ENCODE data around the gene PLPP7.
A peak's percentile ranks its signal among the peaks of the same experiment; 100 is the strongest.

The PLPP7 gene

DNA sequence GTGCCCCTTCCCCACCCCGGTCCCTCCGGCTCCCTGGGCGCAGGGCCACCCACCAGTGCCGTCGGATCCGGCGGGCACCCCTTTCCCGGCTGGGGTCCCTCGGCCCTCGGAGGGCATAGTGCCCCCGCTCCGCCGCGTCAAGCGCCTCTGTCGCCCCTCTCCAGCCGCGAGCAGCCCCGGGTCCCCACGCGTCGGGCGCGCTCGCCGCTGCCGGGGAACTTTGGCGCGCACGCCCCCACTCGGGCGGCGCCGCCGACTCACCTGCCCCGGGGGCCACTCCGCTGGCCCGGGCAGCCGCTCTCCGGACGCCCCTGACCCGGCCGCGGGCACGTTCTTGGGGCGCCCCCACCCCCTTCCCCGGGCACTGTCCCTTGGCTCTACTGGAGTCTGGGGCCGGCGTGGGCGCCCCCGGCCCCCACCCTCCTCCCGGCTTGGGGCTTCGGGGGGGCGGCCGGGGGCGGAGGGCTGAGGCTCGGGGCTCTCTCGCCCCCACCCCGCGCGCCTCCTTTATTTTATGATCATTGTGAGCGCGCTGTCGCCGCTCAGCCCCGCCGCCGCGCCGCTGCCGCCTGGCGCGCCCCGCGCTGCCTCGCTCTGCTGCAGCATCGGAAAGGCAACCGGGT is 12.1 kb upstream of the PLPP7 start:
- Histone ChIP-seq H3K9me3 (replicated peaks in 1 of 11) (no peaks in the 10 kb centered on the region), H4K20me1 (peaks cover 0 to 14% (median 0%) of the 10 kb centered on the region in 11 experiments; a peak in 5 of 22 replicates), H3K36me3 (peaks cover 0 to 33% (median 0%) of the 10 kb centered on the region in 11 experiments; a peak in 6 of 22 replicates), H3K4me2 (peak overlapping the region; percentile 89 to 100 (median 98)), H3K4me3 (peak overlapping the region; percentile 65 to 86 (median 76)), H3K27ac (peak overlapping the region; percentile 42 to 82 (median 77); a peak in 20 of 22 replicates), H3K4me1 (peaks cover 46 to 69% (median 62%) of the 10 kb centered on the region in 10 experiments), H3K27me3 (peaks cover 21 to 90% (median 80%) of the 10 kb centered on the region in 11 experiments), H3K9ac (peak overlapping the region; percentile 75 to 90 (median 82))
- TF ChIP-seq Cebpa-rat (IDR thresholded peaks at IDR 0.05): no peak

DNA sequence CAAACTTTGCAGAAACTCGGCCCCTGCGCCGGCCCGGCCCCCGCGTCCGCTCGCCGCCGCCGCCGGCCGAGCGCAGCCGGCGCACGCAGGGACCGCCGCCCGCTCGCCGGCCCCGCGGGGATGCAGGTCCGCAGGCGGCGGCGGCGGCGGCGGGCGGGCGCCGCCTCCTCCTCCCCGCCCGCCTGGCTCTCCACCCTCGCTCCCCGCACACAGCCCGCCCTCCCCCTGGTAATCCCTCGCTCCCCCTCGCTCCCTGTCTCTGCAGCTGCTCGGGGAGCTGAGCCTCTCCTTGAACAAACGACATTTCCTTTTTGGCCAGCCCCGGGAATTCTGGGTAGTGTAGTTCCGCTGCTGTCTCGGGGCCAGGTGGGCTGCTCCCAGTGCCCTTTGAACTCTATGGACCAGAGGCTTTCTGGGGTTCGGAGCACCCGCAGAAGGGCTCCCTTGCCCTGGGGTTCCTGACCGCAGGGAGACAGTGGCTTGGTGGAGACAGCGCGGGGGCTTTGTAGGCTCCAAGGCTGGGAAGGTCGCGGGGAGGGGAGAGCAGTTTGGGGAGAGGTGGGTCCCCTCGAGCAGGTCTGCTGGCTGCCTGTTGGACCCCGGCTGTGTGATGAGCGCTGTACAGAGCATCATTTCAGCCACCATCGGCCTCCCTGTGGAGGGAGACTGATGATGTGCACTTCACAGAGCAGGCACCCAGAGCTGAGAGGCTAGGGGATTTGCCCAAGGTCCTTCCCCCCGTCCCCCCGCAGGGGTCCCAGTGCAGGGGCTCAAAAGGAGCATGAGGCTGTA is 11.4 kb upstream of the PLPP7 start:
- peak overlapping the region; percentile 89 to 100 (median 98) for H3K4me2 ChIP-seq

DNA sequence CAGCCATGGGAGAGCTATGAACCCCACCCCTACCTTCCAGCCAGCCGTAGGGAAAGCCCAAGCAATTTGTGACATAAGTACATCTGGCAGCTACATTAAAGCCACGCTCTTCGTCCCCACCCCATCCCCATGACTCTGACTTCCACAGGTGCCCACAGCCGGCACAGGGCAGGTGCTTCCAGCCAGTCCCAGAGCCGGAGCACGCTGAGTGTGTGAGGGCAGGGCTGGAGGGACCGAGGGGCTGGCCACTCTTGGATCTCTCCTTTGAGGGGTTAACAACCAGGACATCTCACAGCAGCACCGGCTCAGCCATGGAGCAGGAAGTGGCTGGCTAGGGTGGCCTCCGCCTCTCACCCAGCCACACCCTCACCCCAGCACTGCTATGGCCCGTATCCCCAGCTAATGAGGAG is 10.8 kb upstream of the PLPP7 start:
- Histone ChIP-seq H3K9ac (peak overlapping the region in 7 of 11 experiments; percentile 2 to 85 (median 23); a peak in 4 of 22 replicates), H3K4me1 (peaks cover 36 to 63% (median 56%) of the 10 kb centered on the region in 10 experiments), H3K4me2 (peak overlapping the region; percentile 89 to 100 (median 98)), H3K27me3 (peaks cover 34 to 90% (median 80%) of the 10 kb centered on the region in 11 experiments), H3K9me3 (replicated peaks in 1 of 11) (no peaks in the 10 kb centered on the region), H3K4me3 (peak overlapping the region in 3 of 10 experiments; percentile 84 to 86 (median 85); a peak in 5 of 20 replicates), H3K36me3 (peaks cover 0 to 21% (median 0%) of the 10 kb centered on the region in 11 experiments; a peak in 4 of 22 replicates), H3K27ac (peak overlapping the region in 8 of 11 experiments; percentile 7 to 60 (median 36); a peak in 14 of 22 replicates), H4K20me1 (peaks cover 0 to 14% (median 0%) of the 10 kb centered on the region in 11 experiments; a peak in 5 of 22 replicates)
- TF ChIP-seq Cebpa-rat (IDR thresholded peaks at IDR 0.05): no peak

More for the DNA sequence above, 11.4 kb upstream of the PLPP7 start:
- peak overlapping the region; percentile 75 to 90 (median 82) for H3K9ac ChIP-seq
- H4K20me1 ChIP-seq: peaks cover 0 to 14% (median 0%) of the 10 kb centered on the region in 11 experiments; a peak in 5 of 22 replicates
- no peaks in the 10 kb centered on the region for H3K9me3 ChIP-seq (replicated peaks in 1 of 11)
- peaks cover 0 to 26% (median 0%) of the 10 kb centered on the region in 11 experiments; a peak in 5 of 22 replicates for H3K36me3 ChIP-seq
- no peak for TF ChIP-seq Cebpa-rat (IDR thresholded peaks at IDR 0.05)
- peaks cover 28 to 90% (median 80%) of the 10 kb centered on the region in 11 experiments for H3K27me3 ChIP-seq
- H3K4me1 ChIP-seq: peaks cover 42 to 69% (median 62%) of the 10 kb centered on the region in 10 experiments
- peak overlapping the region; percentile 65 to 86 (median 76) for H3K4me3 ChIP-seq
- H3K27ac ChIP-seq: peak overlapping the region; percentile 7 to 82 (median 77); a peak in 18 of 22 replicates

DNA sequence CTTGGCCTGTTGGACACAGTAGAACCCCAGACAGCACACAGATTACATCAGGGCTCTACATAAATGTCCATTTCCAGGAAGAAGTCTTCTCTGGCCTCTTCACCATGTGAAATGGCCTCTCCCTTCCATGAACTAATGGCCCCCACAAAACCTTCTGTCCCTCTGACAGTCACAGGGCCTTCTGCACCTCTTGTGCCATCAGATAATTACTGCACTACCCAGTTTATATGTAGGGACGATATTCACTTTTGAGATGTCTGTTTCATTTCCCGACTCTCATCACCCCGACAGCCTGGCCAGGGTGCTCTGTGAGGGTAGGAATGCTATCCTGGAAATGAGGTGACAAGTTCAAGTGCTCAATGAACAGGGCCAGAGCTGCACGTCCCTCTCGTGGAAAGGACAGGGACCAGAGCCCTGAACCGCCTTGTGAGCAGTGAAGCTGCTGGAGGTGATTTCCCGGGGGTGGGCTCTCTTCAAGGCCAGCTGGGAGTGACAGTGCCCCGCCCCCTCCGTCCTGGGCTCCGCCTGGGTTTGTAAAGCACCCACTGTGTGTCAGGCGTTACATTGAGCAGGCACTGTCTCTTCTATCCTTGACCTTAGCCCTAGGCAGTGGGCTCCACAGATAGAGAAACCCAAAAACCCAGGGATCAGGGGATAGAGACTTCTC is 10.2 kb upstream of the PLPP7 start:
- no peak overlapping the region for H3K4me3 ChIP-seq
- H3K27me3 ChIP-seq: peaks cover 37 to 90% (median 80%) of the 10 kb centered on the region in 11 experiments
- peaks cover 31 to 57% (median 50%) of the 10 kb centered on the region in 10 experiments for H3K4me1 ChIP-seq
- peaks cover 0 to 15% (median 0%) of the 10 kb centered on the region in 11 experiments; a peak in 4 of 22 replicates for H3K36me3 ChIP-seq
- no peaks in the 10 kb centered on the region for H3K9me3 ChIP-seq (replicated peaks in 1 of 11)
- peaks cover 0 to 14% (median 0%) of the 10 kb centered on the region in 11 experiments; a peak in 5 of 22 replicates for H4K20me1 ChIP-seq
- peak overlapping the region in 6 of 11 experiments; percentile 25 to 60 (median 41); a peak in 10 of 22 replicates for H3K27ac ChIP-seq
- TF ChIP-seq Cebpa-rat (IDR thresholded peaks at IDR 0.05): no peak
- peak overlapping the region; percentile 89 to 100 (median 98) for H3K4me2 ChIP-seq
- peak overlapping the region in 2 of 11 experiments; percentile 23 to 81; a peak in 1 of 22 replicates for H3K9ac ChIP-seq

DNA sequence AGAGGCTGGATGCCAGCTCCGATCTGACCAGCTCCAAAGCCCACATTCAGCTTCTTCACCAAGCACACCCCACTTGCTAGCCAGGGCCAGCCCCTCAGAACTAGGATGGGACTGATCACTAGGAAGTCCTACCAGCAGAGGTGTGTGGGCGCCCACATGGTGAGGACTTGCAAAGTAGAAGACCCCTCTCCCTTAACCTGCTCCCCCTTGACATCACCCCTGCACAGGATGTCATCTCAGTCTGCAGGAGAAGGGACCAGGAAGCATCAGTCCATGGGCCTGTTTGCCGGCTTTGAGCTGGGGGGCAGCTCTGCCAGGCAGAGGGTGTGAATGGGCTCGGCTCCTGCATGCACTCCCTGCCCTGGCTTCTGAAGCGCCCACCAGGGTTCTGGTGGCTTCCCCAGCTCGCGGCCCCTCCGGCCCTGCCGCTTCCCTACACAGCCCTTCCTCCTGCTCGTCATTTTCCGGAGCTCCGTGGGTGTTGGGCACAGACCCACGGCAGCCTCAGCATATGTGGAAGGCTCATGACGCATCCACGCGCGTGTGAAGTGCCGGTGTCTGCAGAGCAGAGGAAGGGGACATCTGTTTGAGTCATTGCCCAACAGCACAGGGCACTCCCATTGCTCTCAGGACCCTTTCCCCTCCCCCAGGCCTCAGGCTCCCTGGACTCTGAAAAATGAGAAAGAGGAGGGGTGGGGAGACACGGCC is 9.5 kb upstream of the PLPP7 start:
- Histone ChIP-seq H4K20me1 (peaks cover 0 to 9% (median 0%) of the 10 kb centered on the region in 11 experiments; a peak in 5 of 22 replicates), H3K36me3 (peaks cover 0 to 9% (median 0%) of the 10 kb centered on the region in 11 experiments; a peak in 3 of 22 replicates), H3K9ac (no peak overlapping the region), H3K9me3 (replicated peaks in 1 of 11) (no peaks in the 10 kb centered on the region), H3K4me3 (no peak overlapping the region), H3K4me2 (peak overlapping the region in 5 of 11 experiments; percentile 89 to 100 (median 95); a peak in 9 of 22 replicates), H3K27me3 (peaks cover 37 to 84% (median 79%) of the 10 kb centered on the region in 11 experiments), H3K27ac (no peak overlapping the region), H3K4me1 (peaks cover 31 to 50% (median 43%) of the 10 kb centered on the region in 10 experiments)
- no peak for TF ChIP-seq Cebpa-rat (IDR thresholded peaks at IDR 0.05)

DNA sequence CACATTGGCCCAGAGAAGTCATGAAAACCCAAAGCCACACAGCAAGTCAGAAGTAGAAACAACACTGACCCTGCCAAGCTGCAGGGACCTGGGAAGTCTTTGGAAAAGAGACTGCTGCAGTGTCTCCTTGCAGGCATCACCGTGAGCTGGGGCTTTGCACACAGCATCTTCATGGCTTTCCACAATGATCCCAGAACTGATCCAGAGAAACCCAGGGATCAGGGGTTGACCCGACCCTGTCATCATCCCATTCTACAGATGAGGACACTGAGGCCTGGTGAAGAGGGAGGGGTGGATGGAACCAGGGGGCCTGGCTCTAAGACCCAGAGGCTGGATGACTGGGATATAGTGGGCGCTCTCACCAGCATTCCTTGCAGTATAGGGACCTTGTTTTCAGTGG is 8.9 kb upstream of the PLPP7 start:
- H3K9me3 ChIP-seq (replicated peaks in 1 of 11): no peaks in the 10 kb centered on the region
- no peak overlapping the region for H3K9ac ChIP-seq
- H4K20me1 ChIP-seq: peaks cover 0 to 2% (median 0%) of the 10 kb centered on the region in 11 experiments; a peak in 3 of 22 replicates
- H3K36me3 ChIP-seq: peaks cover 0 to 3% (median 0%) of the 10 kb centered on the region in 11 experiments; a peak in 1 of 22 replicates
- H3K27ac ChIP-seq: no peak overlapping the region
- TF ChIP-seq Cebpa-rat (IDR thresholded peaks at IDR 0.05): no peak
- peak overlapping the region in 5 of 11 experiments; percentile 89 to 100 (median 95); a peak in 6 of 22 replicates for H3K4me2 ChIP-seq
- H3K27me3 ChIP-seq: peaks cover 37 to 79% (median 72%) of the 10 kb centered on the region in 11 experiments
- peaks cover 29 to 46% (median 37%) of the 10 kb centered on the region in 10 experiments for H3K4me1 ChIP-seq
- no peak overlapping the region for H3K4me3 ChIP-seq

DNA sequence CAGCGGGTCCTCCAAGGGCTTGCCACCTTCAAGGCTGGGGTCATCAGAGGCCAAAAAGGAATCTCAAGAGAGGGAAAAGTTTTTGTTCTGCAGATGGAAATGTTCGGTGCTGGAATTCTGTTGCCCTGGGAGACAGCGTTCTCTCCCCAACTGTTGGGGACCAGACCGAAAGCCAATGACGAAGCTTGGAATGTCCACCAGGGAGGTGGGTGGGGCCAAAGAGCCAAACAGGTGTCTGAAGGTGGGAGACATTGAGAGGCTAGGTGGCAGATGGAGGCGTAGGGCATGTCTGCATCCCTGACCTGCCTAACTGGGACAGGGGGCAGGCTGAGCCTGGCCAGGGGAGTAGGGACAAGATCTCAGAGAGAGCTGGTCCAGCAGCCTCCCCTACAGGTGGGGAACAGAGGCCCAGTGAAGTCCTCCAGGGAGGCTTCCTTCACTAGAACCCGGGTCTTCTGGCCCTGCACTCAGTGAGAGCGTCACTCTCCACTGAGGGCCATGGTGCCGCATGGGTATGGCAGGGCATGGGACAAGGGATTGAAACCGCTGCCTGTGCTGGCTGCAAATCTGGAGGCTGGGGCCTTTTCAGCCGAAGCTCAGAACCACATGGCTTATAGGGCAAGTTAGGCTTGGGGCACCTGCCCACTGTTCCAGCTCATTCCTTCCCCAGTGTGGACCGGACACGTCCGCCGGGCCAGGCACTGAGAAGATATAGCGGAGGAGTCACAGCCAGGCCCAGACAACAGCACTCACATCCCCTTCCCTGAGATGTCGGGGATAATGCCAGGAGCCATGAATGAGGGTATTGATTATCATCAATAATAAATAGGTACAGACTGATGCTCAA is 8.2 kb upstream of the PLPP7 start:
- Histone ChIP-seq H3K27ac (no peak overlapping the region), H3K4me1 (peaks cover 22 to 41% (median 32%) of the 10 kb centered on the region in 10 experiments), H3K36me3 (no peaks in the 10 kb centered on the region), H3K9ac (no peak overlapping the region), H3K27me3 (peaks cover 37 to 72% (median 65%) of the 10 kb centered on the region in 11 experiments), H3K4me3 (no peak overlapping the region), H3K9me3 (replicated peaks in 1 of 11) (no peaks in the 10 kb centered on the region), H3K4me2 (0 out of 22 replicates have a peak overlapping the region, but pooled peaks of 1 of the 11 experiments have one; percentile 95), H4K20me1 (no peaks in the 10 kb centered on the region)
- TF ChIP-seq Cebpa-rat (IDR thresholded peaks at IDR 0.05): no peak

Measured in BLaER1 treated with 17β-estradiol and CSF1 and Interleukin-3, amounts not matched to agents 10 nM and 100 nM (cell line).